Osteocyte (in vitro differentiated cells): Measurements from ENCODE around the gene PTPRF. TPM values are rescaled to one million over a fixed set of nuclear protein-coding genes. Genes with fewer than 3 reads are reported as not detected.

Experiments
- DNase-seq: peaks from one replicate; pipeline ENCODE4 v3.0.0; 2021; ENCODE audit warnings: mixed read lengths; ENCODE audit not compliant: unreplicated experiment; ENCODE audit errors: extremely low spot score
- H3K27ac Mint-ChIP-seq: one replicate; pipeline ENCODE4 v1.8.0; 2021; ENCODE audit warnings: mild to moderate bottlenecking, mixed read lengths; ENCODE audit not compliant: unreplicated experiment
- H3K27me3 Mint-ChIP-seq: one replicate; pipeline ENCODE4 v1.8.0; 2021; ENCODE audit warnings: mixed read lengths; ENCODE audit not compliant: unreplicated experiment
- H3K36me3 Mint-ChIP-seq: one replicate; pipeline ENCODE4 v1.8.0; 2021; ENCODE audit warnings: mixed read lengths; ENCODE audit not compliant: unreplicated experiment
- H3K4me1 Mint-ChIP-seq: one replicate; pipeline ENCODE4 v1.8.0; 2021; ENCODE audit warnings: mixed read lengths; ENCODE audit not compliant: unreplicated experiment
- H3K4me3 Mint-ChIP-seq: one replicate; pipeline ENCODE4 v1.8.0; 2021; ENCODE audit warnings: mild to moderate bottlenecking, moderate library complexity, mixed read lengths; ENCODE audit not compliant: unreplicated experiment
- H3K9me3 Mint-ChIP-seq: one replicate; pipeline ENCODE4 v1.8.0; 2021; ENCODE audit warnings: mixed read lengths; ENCODE audit not compliant: unreplicated experiment
- total RNA-seq: library from RNA; stranded (reverse); gene quantifications from 2 replicates; pipeline ENCODE4 v1.2.1, GENCODE V29; 2021
- TF ChIP-seq, protein P1 (sequence below): fragments of 200-600 bp; sonication (generic); IDR thresholded peaks from 2 replicates; pipeline ENCODE4 v1.5.0; 2021; ENCODE audit warnings: antibody characterized with exemption, mild to moderate bottlenecking, moderate library complexity

PTPRF gene
- total RNA-seq, 1 donor from 2014 or later: 37.3 TPM

DNA sequence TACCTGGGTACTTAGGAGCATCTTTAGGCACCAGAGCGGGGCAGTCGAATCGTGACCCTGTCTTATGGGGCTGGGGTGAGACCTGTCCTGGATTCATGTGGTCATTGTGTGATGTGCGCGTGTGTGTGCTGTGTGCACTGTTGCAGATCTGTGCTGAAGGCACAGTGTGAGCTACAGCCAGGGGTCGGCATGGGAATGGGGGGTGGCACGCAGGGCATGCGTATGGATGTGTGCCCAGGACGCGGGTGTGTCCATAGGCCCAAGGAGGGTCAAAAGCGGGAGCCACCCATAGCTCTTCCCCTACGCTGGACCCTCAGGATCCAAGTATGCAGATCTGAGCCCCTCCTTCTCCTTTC is 14.6 kb downstream of the PTPRF start:
- H3K27ac Mint-ChIP-seq: no peak overlapping the region
- TF ChIP-seq, protein P1, sequence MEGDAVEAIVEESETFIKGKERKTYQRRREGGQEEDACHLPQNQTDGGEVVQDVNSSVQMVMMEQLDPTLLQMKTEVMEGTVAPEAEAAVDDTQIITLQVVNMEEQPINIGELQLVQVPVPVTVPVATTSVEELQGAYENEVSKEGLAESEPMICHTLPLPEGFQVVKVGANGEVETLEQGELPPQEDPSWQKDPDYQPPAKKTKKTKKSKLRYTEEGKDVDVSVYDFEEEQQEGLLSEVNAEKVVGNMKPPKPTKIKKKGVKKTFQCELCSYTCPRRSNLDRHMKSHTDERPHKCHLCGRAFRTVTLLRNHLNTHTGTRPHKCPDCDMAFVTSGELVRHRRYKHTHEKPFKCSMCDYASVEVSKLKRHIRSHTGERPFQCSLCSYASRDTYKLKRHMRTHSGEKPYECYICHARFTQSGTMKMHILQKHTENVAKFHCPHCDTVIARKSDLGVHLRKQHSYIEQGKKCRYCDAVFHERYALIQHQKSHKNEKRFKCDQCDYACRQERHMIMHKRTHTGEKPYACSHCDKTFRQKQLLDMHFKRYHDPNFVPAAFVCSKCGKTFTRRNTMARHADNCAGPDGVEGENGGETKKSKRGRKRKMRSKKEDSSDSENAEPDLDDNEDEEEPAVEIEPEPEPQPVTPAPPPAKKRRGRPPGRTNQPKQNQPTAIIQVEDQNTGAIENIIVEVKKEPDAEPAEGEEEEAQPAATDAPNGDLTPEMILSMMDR: no peak
- no peak overlapping the region for H3K4me3 Mint-ChIP-seq
- no peaks in the 10 kb centered on the region for H3K9me3 Mint-ChIP-seq
- no peaks in the 10 kb centered on the region for H3K27me3 Mint-ChIP-seq
- no peaks in the 10 kb centered on the region for H3K4me1 Mint-ChIP-seq
- no peak for DNase-seq
- H3K36me3 Mint-ChIP-seq: no peaks in the 10 kb centered on the region

DNA sequence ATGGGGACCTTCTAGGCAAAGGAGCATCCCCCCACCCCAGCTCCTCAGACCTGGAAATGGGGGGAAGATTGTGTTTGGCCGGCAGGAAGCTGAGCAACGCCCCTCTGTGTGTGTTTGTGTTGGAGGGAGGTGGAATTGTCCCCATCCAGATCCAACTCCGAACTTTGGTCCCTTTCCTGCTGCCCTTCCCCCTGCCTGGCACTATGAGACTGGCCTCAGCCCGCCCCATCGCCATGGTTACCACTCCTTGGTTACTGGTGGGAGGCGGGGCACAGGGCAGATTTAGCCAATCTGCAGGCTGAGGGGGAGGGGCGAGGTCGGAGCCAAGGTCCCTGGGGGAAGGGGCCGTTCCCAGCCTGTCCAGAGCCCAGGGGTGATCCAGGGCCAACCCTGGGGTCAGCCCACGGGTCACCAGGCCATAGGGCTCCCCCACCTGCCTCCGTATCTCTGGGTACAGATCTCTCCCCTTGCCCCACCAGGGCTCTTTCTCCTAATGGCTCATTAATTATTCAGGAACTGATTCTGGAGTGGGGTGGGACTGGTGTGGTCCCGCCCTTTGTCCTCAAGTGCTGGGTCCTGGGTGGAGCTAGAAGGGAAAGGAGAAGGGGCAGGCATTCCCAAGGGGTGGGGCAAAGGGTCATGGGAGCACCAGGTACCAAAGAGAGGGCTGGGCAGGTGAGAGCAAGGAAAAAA is 15.2 kb downstream of the PTPRF start:
- no peak for DNase-seq
- Mint-ChIP-seq H3K4me1 (no peaks in the 10 kb centered on the region), H3K4me3 (no peak overlapping the region), H3K36me3 (no peaks in the 10 kb centered on the region), H3K9me3 (no peaks in the 10 kb centered on the region), H3K27me3 (no peaks in the 10 kb centered on the region), H3K27ac (no peak overlapping the region)
- TF ChIP-seq, protein P1: no peak

DNA sequence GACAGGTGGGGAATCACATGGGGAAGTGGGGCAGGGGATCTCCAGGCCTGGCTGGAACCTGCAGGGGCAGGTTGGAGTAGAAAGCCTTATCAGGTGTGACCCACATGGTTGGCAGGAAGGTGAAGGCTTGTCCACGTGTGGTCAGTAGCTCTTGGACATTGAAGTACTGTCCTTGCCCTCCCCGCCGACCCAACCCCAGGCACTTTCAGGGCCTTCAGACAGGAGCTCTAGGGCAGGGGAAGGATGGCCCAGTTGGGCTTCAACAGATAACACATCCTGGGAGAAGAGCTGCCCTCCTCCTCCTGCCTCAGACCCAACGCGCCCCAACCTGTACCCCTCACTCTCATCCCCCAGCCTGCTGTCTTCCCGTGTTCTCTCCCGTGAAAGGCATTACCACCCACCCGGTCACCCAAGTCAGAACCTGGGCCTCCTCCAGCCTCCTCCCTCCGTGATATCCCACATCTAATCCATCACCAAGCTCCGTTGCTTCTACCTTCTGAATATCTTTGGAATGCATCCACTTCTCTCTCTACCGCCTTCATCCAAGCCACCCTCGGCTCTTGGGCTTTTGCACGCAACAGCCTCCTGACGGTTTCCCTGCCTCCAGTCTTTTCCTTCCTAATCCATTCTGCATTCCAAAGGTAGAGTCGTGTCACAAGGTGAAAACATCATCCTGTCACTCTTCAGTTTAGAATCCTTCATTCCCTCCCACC is 15.9 kb downstream of the PTPRF start:
- H3K4me3 Mint-ChIP-seq: no peak overlapping the region
- no peaks in the 10 kb centered on the region for H3K4me1 Mint-ChIP-seq
- no peak overlapping the region for H3K27ac Mint-ChIP-seq
- no peaks in the 10 kb centered on the region for H3K9me3 Mint-ChIP-seq
- DNase-seq: no peak
- TF ChIP-seq, protein P1: no peak
- H3K27me3 Mint-ChIP-seq: no peaks in the 10 kb centered on the region
- H3K36me3 Mint-ChIP-seq: no peaks in the 10 kb centered on the region

DNA sequence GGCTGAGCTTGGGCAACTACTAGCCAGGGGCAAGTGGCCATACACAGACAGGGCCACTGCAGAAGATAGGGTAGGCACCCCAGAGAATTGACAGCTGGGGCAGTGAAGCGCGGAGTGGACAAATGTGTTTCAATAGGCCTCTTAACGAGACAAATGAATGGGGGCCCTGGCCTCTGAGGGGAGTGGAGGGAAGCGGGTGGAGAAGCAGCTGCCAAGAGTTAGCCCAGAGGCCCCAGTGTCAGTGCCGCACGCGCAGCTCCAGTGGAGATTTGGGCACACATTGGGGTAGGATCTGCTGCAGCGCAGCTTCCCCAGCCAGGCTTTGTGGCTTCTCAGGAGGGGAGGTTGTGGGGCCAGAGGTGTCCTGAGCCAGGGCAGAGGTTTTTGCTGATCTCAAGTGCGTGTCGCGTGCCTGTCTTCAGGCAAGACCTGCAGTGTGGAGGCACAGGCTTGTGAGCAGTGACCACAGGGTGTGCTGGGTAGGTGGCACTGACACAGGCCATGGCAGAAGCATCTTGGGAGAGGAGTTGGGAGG is 16.9 kb downstream of the PTPRF start:
- no peak overlapping the region for H3K4me3 Mint-ChIP-seq
- no peaks in the 10 kb centered on the region for H3K36me3 Mint-ChIP-seq
- H3K4me1 Mint-ChIP-seq: no peaks in the 10 kb centered on the region

More for the DNA sequence above, 16.9 kb downstream of the PTPRF start:
- Mint-ChIP-seq H3K27ac (no peak overlapping the region), H3K9me3 (no peaks in the 10 kb centered on the region), H3K27me3 (no peaks in the 10 kb centered on the region)
- TF ChIP-seq, protein P1: no peak
- no peak for DNase-seq
